Measurements from ENCODE around the gene METTL22.

- no peak for TF ChIP-seq POLR2A (IDR thresholded peaks at IDR 0.05)
- no peak for TF ChIP-seq CTCF (IDR thresholded peaks at IDR 0.05 in 8 of 11, conservative IDR thresholded peaks at IDR 0.05 in 3 of 11)
- TF ChIP-seq POLR2AphosphoS5 (IDR thresholded peaks at IDR 0.05): no peak
These were observed 46.1 kb upstream of the METTL22 start for GRCh38 chr16:8575399-8575798.
